HCEC 1CT (cell line): ENCODE measurements around the gene KIF7.

ENCODE experiments used
- DNase-seq: peaks from one replicate; pipeline ENCODE4 v3.0.0-alpha.2; 2017

KIF7 gene

DNA sequence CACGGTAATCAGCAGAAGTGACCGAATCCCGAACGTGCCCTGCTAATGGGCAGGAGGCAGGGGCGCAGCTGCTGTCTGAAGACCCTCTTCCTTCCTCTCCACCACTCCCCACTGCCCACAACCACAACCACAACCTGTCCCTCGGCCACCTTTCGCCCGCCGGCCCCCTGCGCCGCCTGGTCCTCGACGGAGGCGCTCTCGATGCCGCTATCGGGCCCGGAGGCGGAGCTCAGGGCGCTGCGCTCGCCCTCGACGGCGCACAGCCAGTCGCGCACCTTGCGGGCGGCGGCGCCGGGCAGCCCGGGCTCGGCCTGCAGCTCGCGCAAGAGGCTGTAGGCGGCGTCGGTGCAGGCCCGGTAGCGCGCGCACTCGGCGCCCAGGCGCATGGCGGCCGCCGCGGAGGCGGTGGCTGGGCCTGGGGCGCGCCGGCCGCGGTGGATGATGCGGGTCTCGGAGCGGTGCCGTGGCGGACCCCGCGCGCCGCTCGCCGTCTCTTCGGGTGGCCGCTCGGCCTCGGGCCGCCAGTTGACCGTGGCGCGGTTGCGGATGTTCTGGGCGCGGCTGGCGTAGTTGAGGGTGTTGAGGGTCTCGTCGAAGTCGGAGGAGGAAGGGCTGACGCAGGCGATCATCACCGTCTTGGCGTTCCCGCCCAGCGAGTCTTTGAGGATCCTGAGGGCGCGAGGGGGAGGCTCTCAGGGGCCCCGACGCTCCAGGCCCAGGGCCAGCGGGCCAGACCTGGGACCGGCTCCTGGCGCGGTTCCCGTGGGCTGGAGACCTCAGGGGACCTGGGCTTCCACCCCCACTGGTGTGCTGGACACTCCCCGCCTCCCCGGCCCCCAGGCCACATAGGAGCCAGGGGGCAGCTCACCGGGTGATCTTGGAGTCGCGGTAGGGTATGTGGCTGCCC lies 6.9 kb downstream of the KIF7 start:
- no peak for DNase-seq

DNA sequence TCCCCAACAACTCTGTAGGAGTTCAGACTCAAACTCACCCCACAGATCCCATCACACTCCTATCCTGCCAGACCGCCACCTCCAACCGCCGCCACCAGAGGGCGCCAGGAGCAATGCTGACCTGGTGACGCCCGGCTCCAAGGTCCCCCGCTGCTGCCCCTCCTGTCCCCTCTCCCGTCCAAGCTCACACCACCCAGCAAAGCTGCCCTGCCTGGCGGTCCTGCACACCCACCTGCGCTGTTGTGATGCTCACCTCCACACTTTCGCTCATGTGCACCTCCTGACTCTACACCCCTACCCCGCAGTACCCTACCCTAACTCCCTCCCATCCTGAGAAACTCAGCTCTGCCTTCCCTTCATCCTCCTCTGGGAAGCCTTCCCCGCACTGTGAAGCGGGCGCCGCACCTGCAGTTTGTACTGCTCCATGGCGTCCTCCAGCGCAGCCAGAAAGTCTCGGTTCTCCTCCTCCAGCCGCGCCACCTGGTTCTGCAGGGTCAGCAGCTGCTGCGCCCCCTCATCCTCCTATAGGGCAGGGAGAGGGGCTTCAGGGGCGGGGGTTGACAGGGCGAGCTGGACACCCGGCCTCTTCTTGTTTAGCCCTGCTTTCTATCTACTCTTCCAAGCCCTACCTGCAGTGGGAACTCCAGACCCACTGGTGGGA lies 7.9 kb downstream of the KIF7 start:
- peak; percentile 21 for DNase-seq

DNA sequence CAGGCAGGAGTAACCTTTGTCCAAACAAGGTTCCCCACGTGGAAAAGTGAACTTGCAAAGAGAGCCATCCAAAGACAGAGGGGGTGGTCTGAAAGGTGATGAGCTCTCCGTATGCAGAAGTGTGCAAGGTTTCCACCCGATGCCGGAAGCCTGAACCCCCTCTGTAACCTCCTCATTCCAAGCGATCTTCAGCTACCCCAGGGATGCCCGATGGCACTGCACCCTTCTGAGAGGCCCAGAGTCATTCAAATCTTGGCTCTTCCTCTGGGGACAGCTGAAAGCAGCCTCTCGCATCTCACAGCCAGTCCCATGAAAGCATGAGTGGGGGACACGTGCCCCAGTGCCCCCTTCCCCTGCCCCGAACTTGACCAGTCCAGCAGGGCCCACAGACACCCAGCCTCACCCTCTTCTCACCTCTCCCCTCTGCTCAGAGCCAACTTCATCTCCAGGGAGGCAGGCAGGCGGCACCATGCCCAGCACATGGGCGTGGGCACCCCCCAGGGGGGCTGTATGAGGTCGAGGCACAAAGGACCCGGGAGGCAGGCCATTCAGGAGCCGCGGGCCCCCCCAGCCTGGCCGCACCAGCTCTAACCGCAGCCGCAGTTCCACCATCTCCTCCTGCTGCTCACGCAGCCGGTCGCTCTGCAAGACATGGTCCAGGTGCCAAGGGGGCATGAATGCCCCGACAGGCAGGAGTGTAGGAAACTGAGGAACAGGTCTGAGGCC lies 8.7 kb downstream of the KIF7 start:
- DNase-seq: no peak

DNA sequence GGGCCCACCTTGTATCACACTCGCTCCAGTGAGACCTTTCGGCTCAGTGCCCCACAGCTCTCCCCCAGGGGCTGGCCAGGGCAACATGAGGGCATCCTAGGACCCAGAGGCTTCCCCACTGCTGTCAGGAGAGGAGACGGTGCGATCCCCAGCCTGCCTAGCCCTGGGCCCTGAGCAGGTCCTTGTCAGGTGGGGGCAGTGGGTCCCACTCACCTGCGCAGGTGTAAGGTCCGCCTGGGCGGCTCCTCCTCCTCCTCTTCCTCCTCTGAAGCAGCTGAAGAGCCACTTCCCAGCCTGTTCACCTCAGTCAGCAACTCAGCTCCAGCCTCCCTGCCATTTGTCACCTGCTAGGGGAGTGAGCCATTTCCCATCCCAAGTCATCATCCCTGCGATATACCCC lies 9.6 kb downstream of the KIF7 start:
- DNase-seq: no peak

DNA sequence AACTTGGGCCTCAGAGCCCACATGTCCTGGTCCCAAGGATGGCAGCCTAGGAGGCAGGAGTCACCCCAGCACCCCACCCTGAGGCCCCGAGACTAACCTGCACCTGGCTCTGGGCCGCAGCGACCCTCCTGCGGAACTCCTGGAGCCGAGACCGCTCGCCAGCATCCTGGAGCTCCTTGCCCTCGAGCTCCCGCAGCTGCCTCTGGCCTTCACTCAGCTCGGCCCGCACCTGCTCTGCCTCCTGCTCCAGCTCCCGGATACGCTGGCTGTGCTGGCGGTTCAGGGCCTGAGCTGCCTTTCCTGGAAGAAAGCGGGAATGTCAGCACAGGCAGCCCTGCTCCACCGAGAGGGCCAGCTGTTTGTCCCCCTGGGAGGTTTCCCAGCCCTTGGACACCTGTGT lies 13.2 kb downstream of the KIF7 start:
- no peak for DNase-seq

DNA sequence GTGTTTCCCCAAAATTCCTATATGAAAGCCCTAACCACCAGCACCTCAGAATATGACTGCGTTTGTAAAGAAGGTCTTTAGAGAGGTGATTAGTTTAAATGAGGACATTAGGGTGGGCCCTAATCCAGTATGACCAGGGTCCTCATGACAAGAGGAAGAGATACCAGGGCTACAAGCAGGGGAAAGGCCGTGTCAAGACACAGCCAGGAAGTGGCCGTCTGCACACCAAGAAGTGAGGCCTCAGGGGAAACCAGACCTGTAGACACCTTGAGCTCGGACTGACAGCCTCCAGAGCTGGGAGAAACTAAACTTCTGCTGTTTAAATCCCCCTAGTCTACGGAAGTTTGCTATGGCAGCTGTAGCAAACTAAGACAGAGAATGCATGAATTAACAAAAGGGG lies 14.2 kb downstream of the KIF7 start:
- no peak for DNase-seq

DNA sequence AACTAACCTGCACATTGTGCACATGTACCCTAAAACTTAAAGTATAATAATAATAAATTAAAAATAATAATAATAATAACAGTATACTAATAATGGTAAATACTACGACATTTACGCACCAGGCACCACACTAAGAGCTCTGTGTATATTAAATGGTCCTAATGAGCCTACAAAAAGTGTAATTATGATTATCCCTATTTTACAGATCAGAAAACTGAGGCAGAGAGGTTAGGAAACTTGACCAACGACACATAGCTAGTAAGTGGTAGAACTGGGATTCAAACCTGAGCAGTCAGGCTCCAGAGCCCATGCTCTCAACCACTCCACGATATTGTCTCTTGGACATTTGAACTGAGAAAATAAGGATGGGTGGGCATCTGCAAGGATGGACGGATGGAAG lies 15.0 kb downstream of the KIF7 start:
- DNase-seq: no peak

DNA sequence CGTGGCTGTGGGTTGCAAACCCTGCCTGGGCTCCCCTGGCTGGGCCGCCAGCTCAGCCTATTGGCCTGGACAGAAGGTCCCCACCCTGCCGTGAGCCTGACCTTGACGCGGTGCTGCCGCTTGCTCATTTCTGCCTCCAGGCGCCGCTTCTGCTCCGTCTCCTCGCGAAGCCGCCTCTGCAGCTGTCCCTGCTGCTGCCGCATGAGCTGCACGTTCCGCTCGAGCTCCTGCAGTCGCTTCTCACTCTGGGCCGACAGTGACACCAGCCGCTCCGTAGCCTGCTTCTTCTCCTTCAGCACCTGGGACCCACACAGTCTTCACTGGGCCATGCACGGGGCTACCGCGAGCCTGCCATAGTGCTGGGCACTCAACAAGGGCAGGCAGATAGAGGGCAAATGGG lies 21.7 kb downstream of the KIF7 start:
- DNase-seq: no peak

DNA sequence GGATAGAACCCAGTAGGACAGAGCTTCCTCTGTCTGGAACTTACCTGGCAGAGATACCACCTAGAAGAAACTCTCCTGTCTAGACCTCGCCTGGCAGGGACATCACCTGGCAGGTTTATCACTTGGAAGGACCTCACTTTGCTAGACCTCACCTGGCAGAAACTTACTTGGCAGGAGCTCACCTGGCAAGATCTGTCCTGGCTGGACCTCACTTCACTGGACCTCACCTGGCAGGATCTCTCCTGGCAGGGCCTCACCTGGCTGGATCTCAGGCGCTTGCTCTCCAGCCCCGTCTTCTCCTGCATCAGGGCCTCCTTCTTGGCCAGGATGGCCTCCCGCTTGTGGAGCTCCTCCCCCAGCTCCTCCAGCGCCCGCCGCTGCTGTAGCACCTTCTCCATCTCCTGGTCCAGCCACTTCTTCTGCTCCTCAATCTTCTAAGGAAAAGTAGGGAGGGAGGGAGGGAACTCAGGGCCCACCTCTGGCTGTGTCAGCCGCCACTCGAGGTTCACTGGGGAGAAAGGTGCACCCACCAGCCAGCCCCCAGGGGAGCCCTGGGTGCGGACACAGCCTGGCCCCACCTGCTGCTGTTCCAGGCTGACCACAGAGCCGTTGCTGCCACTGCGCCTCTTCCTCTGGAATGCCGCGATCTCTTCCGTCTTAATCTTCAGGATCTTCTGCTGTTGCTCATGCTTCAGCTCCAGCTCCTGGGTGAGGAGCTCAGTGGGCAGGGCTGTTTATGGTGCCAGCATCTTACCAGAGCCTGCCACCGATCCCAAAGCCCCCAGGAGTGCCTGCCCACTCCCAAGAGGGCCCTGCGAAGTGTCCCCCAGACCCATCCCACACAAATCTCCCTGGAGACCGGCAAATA lies 22.5 kb downstream of the KIF7 start:
- DNase-seq: no peak

DNA sequence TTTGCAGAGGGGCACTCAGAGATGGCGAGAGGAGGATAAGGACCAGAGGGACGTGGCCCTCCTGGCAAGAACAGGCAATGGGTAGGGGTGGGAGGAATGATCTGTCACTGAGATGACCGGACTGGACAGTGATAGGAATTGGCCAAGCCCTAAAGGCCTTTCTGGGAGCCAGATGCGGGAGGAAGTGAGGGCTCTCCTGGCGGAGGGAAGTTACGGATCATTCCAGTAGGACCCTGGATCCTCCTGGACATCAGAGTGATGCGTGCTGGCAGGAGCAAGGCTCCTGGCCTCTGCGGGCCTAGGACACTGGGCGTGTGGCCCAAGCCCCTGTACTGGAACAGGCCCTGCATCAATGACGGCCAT lies 23.4 kb downstream of the KIF7 start:
- no peak for DNase-seq

DNA sequence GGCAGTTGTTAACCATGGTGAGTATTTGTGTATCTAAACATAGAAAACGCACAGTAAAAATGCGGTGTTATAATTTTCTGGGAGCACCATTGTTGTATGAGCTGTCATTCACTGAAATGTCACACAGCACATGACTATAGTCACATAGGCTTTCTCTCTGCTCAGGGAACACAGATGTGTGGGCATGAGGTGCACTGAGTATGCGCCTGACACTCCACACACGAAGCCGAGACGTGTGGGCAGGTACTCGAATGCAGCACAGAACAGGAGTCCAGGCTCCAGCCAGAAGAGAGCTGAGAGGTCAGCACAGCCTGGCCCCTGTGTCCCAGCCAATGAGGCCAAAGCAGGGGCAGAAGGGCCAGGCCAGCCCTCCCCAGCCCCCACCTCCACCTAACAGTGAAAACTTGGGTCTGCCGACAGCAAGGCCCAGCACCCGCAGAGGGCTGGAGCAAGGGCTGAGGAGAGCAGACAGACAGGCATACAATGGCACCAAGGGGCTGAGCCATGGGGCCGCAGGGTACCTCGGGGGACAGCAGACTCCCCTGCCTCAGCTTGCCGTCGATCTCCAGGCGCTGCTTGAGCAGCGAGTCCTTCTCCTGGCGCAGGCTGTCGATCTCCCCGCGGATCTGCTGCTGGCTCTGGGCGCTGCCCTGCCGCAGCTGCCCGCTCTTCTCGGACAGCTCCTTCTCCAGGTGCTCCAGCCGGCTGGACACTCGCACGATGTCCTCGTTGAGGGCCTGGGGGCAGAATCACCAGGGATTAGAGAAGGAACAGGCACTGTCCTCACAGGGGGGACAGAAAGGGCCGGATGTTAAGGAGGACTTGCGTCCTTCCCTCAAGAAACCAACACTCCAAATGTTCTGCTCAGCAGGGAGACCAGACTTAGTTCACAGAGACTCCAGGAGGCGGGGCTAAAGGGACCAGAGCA lies 24.0 kb downstream of the KIF7 start:
- no peak for DNase-seq

DNA sequence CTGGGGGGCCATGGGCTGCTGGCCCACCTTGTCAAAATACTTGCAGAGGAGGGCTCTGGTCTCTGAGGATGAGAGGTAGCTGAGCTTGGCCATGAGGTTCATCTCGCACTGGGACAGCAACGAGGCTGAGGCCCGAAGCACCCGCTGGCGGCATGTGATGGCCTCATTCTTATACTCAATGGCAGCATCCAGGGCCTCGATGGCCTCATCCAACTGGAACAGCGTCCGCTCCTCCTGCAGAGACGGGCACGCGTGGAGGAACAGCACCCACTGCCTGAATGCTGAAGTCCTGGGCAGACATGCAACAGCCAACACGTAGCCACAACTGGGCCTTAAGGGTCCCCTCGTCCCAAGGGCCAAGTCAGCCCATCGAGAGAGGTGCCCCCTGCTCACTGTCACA lies 25.0 kb downstream of the KIF7 start:
- no peak for DNase-seq

DNA sequence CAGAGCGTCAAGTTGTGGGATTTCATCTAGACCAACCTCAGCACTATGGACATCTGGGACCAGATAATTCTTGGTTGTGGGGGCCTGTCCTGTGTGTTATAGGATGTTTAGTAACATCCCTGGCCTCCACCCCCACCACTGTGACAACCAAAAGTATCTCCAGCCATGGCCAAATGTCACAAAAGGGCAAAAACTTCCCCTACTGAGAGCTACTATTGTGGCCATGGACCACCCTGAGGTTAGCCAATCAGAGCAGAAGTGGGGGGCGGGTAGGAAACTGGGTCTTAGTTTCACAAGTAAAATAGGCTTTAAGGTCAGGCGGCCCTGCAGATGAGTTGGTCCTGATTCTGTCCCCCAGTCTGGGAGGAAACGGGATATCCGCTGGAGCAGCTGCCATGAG lies 25.4 kb downstream of the KIF7 start:
- DNase-seq: no peak

DNA sequence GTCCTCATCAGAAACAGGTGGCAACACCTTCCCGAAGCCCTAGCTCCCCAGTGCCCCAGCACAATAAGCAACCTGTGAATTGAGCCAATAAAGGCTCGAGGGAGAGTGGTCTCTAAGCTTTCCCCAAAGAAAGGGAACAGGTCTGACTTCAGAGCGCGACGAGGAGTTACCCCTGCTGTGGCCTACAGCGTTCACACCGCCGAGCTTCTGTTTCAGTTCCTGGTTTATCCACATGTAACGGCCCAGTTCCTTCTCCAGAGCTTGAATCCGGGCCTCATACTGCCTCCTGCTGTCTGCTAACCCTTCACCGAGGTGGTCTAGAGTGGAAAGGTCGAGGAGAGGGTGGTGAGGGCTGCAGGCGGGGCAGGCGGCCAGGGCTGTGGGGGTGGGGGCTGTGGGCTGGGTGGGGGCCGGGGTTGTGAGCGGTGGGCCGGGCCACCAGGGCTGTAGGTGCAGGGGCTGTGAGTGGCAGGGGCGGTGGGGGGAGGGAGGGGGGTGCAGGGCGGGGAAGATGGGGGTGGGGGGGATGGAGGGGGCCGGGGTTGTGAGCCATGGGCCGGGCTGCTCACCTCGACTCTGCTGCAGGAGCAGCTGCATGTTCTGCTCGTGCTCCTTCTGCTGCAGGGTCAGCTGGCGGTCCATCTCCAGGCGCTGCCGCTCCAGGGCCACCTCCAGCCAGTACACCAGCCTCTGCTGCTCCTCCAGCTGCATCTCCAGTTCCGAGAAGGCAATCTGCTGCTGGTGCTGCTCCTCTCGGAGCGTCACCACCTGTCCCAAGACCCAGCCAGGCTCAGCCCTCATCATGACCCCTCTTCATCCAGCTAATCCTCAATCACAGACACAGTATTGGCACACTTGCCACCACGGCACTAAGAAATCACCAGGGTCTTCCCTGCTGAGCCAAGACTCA lies 26.2 kb downstream of the KIF7 start:
- DNase-seq: no peak

DNA sequence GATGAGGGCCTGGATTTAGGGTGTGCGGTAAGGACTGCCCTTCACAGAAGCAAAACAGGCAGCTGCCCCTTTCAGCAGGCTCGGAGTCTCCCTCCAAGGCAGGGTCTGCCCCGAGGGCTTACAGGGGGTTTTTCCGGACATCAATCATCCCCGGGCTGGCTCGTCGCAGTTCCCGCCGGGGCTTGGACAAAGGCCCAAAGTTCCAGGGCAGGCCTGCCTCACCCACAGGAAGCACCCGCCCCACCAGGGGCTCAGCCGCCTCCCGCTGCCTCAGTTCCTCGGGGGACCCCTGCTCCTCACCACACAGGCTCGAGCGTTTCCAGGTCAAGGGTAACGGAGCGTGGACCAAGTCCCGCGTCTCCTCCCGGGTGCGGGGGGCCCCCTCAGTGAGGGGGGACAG lies 27.0 kb downstream of the KIF7 start:
- DNase-seq: no peak

DNA sequence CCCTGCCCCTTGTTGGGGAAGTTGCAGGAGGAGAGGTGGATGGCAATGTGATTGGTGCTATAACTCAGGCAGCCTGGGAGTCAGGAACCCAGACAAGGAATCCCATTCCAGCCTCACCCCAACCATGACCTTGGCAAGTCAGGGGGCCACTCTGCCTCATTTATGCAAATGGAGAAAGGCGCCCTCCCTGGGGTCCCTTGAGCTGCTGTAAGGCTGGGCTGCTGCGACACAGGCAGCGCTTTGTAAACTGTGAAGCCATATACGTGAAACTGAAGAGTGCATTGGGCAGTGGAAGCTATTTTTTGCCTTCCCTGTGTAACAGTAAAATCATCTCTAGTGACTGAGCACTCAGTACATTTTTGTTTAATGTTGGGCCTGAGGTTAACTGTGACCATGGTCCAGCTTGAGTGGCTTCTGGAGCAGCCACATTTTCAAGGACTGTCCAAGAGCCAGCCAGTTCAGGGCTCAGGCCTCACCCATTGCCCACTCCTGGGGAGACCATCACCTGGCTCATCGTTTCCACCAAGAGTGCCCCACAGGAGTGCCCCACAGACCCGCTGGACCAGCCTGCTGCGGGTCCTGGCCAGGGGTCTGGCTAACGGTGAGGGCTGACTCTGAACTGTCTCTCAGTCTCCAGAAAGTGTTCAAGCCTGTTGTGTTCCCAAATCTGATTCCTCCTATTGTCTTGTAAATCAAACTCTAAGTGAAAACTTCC lies 27.9 kb downstream of the KIF7 start:
- no peak for DNase-seq

DNA sequence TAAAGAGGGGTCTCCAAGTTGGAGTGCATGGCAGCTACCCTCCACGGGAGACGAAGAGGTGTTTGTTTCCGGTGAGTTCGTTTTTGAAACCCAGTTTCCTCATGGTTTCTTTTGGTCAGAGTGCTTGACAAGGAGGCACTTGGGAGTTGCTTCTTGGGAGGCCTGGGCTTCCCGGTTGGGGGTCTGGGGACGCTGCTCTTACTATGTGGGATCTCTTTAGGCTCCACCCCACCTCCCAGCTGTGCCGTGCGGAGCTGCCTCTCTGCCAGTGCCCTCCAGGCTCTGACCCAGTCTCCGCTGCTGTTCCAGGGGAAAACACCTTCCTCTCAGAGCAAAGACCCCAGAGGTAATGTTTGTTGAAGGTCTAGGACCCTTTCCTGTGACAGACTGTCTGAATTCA lies 29.6 kb downstream of the KIF7 start:
- no peak for DNase-seq

DNA sequence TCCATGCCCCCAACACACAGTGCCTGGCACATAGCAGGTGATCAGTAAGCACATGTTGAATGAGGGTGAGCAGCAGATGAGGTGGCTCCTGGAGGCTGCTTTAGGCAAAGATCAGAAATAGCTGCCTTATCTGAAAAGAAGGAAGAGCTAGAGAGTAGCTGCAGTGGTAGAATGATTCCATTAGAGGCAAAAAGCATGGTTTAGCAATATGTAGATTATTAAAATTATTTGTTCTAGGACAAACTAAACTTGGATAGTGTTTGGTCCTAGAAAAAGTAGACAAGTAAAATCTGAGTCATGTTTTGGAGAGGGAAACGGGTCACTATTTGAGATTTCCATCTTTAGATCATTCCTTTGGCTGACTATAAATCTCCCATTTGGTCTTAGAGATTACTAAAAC lies 32.1 kb downstream of the KIF7 start:
- no peak for DNase-seq

DNA sequence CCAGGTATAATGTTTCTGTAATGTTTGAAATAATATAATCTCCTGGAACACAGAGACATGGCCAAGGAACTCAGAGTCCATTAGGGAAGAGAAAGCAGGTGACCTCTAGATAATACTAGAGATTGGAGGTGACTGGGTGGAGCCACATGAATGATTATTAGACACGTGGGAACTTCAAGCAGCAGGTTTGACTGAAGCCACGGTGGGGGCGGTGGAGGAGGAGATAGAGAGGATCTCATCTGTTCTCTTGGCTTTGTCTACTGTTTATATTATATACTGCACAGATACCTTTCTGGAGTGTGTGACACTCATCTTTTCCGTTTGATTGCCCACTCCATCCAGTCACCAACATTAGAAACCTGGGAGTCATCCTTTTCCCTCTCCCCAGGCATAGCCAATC lies 33.7 kb downstream of the KIF7 start:
- no peak for DNase-seq

DNA sequence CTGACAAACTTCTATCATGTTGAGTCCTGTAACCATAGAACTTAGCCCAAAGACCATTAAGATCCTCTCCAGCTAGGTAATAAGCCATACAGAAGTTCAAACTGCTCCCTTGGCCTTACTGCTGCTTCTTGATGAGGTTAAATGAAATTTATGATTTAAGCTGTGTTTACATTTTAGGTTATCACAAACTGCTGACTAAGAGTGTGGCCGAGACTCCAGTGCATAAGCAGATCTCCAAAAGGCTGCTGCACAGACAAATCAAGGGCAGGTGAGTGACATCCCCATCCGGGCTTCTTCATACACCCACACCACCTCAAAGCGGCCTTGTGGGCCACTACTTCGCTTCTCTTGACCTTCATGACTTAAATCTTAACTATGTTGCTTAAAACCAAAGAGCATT lies 39.0 kb downstream of the KIF7 start:
- DNase-seq: no peak
